HuH-7.5 (cell line): ENCODE data around the gene CMPK2.
"Not testable (repeated sequence)": the region's sequence is repeated elsewhere in the genome, so short reads cannot be mapped to it uniquely, and the experiment has no call there.

Source experiments
- DNase-seq: peaks from one replicate; pipeline ENCODE4 v3.0.0; 2011; ENCODE audit warnings: low spot score

The CMPK2 gene

DNA sequence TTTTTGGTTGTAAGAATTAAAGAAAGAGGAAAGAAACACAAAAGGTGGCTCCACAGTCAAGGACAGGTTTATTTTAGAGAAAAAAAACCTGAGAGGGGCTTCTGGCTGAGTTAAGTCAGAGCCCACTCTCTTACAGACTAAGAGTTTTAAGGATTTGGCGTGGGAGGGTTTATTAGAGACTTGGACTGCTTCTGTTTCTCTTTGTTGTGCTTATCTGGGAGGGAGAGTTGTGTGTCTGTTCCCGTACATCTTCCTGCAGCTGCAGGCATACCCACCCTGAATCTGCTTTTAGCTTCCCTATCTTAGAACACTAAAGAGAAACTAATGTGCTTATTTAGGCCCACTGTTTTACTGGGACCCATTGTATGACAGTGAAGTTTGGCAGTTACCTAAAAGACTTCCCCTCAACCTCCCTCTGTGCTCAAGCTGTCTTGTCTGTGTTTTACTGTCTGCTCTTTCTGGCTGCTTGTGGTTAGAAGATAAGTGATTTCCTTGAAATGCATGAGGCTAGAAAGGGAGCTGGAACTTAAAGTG is 14.6 kb upstream of the CMPK2 start:
- DNase-seq, result no peak

DNA sequence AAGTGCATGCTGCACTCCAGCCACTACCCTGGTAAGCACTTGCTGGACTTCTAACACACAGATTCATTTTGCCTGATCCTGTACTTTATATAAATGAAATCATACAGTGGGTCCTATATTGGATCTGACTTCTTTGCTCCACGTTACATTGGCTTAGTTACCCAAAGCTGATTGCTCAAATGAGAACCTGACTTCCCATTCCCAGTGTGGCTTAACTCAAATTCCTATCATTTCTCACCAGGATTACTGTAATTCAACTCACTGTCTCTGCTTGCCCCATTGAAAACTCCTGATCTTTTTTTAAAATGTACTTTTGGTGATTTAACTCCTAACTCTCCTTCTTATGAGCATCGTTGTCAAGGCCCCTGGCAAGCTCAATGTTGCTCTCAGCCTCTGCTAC is 13.3 kb upstream of the CMPK2 start:
- DNase-seq, result no peak

DNA sequence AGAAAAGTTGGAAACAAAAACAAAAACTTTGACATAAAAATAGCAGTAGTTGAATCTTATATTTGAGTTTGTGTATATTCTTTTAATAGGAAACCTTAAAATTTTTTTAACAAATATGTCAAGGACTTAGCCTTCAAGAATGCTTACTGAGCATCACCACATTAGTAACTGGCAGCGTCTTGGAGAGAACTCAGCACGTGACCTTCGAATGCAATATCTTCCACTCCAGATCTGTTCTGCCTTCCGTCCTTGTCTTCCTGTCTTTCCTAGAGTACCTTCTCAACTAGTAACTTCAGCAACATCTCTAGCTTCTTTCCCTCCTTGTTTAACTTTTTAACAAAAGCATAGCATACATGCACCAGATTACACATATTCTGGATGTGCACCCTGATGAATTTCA is 12.8 kb upstream of the CMPK2 start:
- no peak for DNase-seq

DNA sequence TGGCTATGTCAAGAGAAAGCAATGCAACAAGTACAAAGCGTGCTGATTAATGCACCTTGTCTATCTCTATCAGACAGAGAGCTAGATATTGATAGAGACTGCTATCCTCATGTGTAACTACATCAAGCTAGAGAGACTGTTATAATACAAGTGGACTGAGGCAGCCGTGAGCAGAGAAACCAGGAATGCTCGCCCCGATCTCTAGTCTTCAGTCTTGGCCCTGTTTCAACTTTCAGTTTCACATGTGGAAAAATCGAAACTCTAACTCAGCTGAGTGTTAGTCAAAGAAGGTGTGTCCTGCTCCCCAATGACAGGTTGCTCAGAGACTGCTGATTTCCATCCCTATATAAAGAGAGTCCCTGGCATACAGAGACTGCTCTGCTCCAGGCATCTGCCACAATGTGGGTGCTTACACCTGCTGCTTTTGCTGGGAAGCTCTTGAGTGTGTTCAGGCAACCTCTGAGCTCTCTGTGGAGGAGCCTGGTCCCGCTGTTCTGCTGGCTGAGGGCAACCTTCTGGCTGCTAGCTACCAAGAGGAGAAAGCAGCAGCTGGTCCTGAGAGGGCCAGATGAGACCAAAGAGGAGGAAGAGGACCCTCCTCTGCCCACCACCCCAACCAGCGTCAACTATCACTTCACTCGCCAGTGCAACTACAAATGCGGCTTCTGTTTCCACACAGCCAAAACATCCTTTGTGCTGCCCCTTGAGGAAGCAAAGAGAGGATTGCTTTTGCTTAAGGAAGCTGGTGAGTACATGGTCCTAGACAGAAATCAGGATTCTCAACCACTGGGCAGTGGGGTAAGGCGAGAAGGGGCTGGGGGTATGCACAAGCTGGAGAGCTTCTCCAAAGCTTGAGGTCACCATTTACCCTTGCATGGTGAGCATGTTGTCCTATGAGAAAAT is 11.9 kb upstream of the CMPK2 start, which contains the start of gene RSAD2:
Gene RSAD2, plus strand, starts transcription at position 376 of the 903 bp plus-strand sequence. Its CDS starts 24 bp downstream, at position 400.
- no peak for DNase-seq

DNA sequence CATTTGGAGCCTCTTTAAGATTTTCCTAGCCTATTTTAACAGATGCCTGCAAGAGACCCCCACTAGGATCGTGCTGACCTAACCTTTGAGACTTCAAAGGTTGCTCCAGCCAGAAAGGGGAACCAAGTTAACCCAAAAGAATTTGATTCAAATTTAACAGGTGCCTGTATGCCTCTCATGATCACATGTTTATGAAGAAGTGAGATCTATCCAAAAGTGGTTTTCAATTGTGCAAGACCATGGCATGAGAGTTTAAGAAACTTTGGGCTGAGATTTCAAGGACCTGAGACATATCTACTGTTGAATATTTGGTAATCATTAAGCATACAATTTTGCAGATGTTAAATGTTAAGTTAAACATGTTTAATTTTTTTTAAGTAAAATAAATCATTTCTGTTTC is 10.6 kb upstream of the CMPK2 start:
- no peak for DNase-seq

DNA sequence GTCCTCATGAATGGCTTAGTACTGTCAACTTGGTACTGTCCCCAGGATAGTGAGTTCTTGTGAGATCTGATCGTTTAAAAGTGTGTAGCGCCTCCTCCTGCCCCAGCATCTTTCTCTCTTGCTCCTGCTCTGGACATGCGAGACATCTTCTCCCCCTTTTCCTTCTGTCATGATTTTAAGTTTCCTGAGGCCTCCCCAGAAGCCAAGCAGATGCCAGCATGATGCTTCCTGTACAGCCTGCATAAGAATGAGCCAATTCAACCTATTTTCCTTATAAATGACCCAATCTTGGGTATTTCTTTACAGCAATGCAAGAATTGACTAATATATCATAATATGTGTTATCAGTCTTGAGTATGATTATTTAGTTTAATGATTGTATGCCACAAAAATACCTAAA is 8.3 kb upstream of the CMPK2 start:
- no peak for DNase-seq

DNA sequence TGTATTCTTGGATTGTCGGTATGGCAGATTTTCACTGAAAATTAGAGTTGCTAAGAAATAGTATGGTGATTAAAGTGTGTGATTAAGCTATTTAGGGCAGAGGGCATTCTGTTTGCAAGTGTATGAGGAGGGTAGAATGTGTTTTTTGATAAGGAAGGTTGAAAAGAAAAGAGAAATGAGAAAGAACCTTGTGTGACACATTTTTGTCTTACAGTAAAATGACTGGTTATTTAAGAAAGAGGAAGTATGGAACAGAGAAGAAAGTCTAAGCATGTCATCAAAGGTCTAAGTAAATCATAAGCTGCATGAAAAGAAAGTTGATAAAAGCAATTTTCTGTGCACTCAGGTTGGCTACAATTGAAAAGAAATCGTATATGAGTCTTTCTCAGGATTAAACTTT is 6.7 kb upstream of the CMPK2 start:
- DNase-seq, result no peak

DNA sequence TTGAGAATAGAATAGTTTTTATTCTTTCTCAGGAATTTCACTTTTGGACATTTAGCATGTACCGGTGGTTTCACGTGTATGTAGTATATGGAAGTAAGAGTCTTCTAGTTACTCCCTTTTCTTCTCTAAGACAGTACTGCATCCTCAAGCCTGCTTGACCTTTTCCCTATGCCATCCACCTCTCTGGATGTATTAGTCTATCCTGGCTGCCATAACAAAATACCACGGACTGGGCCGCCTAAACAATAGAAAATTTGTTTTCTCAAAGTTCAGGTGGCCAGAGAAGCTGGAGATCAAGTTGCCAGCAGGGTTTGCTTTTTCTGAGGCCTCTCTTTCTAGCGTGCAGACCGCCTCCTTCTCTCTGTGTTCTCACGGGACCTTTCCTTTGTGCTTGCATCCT is 1.3 kb upstream of the CMPK2 start:
- DNase-seq, result no peak

DNA sequence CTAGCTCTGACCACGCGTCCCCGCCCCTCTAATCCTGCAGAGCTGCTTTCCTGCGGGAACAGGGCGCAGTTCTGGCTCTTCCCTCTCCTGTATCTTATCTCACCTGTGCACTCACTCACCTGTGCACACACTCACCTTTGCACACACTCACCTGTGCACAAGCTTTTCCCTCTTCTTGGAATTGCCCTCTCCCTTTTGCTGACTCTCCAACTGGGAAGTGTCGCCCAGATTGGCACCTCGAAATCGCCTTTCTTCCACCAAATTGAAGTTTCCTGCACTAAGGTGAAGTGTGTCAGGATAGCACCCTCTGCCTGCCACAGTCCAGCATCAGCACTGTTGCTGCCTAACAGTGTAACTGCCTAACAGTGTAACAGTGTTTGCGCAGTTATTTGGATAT is 566 bp upstream of the CMPK2 start:
- peak; percentile 37 for DNase-seq

DNA sequence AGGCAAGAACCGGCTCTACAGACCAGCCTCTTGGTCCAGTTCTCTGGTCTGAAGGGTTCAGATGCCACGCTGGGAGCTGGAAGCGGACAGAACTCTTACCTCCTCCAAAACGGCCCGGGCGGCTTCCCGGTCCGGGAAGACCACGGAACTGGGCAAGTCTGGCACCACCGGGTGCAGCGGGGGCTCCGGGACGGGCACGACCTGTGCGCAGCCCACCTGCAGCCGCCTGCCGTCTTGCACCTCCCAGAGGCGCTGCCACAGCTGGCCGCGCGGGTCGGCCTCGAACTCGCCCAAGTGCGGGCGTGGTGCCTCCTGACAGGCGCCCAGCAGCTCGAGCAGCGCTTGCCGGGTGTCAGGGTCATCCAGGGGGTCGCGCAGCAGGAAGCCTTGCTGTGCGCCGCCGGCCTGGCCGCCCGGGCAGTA is 773 bp downstream of the CMPK2 start:
- DNase-seq, result no peak

DNA sequence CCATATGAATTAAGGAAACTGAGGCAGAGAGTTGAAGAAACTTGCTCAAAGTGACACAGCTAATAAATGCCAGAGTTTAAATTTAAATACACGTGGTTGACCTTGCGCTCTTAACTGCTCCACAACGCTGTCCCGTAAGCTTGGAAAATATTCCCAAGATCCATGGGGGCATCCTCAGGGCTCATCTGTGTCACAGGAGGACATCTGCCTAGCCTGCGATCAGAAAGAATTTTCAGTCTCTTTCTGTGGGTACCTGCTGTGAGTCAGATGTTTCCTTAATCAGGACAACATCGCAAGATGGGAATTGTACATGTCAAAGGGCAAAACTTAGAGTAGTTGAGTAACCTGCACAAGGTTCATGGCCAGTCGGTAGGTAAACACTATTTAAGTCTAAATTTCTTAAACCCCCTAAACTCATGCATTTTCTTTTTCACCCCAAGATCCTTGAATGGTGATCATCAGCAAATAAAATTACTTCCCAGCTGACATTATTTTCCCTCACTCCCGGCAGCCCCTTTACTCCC is 1.4 kb downstream of the CMPK2 start:
- DNase-seq, result no peak

DNA sequence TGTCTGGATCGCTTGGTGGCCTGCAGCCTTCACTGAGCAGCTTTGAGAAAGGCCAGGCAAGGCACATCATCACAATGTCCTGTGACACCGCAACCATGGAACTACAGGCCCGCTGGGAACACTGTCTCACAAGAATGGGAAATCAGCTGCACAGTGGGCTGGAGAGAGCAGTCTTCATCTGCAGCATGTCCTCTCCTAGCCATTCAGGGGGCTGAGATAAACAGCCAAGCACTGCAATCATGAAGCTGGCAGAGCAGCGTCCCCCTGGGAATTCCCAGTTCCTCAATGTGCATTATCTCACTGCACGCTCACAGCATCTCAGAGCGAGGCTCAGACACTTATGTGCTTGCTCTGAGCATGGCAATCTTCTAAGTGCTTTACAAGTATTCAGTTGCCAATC is 1.9 kb downstream of the CMPK2 start:
- no peak for DNase-seq

DNA sequence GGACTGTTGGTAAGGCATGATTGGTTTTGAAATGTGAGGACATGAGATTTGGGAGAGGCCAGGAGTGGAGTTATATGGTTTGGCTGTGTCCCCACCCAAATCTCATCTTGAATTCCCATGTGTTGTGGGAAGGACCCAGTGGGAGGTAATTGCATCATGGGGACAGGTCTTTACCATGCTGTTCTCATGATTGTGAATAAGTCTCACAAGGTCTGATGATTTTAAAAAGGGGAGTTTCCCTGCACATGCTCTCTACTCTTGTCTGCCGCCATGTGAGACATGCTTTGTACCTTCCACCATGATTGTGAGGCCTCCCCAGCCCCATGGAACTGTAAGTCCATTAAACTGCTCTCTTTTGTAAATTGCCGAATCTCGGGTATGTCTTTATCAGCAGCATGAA is 5.4 kb downstream of the CMPK2 start:
- no peak for DNase-seq

DNA sequence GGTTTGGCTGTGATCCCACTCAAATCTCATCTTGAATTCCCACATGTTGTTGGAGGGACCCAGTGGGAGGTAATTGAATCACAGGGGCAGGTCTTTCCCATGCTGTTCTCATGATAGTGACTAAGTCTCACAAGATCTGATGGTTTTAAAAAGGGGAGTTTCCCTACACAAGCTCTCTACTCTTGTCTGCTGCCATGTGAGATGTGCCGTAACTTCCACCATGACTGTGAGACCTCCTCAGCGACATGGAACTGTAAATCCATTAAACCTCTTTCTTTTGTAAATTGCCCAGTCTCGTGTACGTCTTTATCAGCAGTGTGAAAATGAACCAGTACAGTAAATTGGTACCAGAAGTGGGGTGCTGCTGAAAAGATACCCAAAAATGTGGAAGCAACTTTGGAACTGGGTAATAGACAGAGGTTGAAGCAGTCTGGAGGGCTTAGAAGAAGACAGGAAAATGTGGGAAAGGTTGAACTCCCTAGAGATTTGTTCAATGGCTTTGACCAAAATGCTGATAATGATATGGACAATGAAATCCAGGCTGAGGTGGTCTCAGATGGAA is 7.2 kb downstream of the CMPK2 start:
- DNase-seq, result not testable (repeated sequence)

DNA sequence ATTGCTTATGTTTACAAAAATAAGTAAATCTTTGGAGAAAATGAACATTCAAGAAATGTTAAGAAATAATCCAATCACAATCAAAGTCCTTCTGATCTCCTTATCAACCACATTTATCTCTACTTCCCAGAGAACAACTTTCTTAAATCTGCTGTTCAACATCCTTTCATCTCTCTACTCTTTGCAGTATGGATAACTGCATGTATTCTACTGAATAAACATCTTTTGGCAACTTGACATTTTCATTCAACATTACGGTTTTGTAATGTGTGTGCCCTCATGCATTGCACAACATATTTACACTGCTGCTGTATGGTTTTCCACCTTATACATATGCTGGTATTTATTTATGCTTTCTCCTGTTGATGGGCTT is 9.2 kb downstream of the CMPK2 start:
- no peak for DNase-seq

DNA sequence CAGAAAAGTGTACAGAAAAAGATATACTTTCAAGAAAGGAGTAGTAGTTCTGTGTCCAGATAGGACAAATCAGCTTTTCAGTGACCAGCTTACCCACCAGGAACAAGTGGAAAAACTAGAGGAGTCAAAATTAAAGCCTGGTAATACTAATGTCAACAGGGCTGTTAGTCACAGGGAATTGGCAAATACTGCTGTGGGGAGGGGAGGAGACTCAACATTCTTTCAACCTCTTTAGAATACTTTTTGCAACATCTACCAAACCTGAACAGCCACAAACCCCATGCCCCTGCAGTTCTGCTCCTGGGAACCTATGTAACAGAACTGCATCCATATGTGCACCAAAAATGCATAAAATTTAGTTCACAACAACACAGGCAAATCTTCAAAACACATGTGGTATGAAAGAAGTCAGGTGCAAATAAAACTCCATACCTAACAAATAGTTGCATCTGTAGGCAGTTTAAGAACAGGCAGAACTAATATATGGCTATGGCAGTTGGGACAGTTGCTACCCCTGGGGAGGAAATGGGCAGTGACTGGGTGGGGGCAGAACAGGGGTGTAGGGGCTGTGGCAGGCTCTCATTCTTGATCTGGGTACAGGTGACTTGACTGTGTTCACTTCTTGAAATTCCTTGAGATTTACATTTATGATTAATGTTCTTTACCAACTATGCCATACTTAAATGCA is 9.7 kb downstream of the CMPK2 start:
- no peak for DNase-seq

DNA sequence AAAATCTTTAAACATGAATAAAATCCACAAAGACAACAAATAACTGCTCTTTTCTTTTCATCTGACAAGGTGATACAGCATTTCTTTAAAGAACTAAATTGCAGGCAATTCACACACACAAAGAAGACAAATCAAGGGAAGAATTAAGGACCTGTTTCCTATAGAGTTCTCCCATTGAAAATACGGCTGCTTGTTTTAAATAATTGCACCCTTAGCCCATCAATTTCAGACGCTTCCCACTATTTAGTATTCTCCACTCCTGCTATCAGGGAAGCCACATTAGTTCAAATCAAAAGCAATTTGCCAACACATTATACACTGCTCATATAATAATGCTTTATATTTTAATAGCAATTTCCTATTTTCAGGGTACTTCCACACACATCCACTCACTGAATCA is 11.3 kb downstream of the CMPK2 start:
- no peak for DNase-seq

DNA sequence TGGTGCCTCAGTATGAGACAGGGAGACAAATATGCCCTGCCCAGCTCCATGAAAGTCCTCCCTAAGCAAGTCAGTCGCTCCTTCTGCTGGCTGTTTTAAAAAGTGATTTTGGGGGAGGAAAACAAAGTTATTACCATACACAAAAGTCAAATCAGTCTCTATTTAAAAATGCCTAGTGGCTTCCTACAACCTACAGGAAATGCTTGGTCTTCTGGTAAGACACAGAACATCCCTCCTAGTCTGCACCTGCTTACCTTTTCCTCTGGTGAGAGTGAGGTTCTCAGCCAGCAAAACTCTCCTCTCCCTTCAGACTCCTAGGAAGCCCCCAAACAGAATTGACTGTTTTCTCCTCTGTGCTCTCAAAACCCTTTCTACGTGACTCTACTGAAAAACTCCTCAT is 13.5 kb downstream of the CMPK2 start:
- no peak for DNase-seq

DNA sequence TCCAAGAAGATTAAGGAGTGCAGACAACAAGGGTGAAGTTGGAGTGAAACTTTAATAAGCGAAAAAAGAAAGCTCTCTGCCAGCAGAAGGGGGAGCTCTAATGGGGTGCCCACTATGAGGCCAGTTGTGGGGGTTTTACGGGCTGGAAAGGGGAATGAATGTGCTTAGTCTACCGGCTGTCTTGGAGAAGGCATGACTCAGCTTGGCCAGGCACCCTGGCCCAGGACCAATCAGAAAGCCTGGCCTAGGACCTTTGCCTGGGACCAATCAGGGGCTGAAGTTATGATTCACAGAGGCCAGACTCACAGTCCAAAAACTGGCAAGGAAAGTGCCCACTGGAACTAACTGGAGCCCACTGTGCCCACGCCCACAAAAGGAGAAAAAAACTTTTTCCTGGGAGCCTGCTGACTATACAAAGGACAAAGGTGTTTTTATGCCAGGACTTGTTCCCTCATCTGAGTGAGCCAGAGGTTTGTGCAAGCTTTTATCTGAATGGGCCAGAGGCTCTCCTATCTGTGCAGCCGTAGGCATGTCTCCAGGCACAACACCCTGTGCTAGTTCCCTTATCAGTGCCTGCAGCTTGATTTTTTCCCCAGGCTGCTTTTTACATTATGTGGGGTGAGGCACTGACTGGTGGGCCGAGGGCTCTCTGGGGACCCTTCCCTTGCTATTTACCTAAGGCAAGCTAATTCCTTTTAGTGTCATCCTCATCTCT is 18.6 kb downstream of the CMPK2 start:
- no peak for DNase-seq

DNA sequence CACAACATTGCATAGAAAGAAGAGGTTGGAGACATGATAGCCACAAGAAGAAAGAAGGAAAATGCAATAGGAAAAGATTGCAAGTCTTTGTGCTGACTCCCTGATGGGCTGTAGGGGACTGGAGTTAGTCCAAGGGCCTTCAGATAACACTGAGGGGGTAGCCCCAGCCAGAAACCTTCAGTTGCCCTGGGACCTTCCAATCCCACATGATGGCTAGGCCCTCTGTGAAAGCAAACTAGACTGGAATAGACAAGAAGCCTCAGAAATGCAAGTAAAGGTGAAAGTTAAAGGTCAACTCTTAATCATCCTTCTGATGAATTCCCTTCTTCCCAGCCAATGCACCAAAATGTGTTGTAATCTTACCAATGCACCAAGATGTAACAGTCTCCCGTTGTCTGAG is 19.2 kb downstream of the CMPK2 start:
- no peak for DNase-seq

DNA sequence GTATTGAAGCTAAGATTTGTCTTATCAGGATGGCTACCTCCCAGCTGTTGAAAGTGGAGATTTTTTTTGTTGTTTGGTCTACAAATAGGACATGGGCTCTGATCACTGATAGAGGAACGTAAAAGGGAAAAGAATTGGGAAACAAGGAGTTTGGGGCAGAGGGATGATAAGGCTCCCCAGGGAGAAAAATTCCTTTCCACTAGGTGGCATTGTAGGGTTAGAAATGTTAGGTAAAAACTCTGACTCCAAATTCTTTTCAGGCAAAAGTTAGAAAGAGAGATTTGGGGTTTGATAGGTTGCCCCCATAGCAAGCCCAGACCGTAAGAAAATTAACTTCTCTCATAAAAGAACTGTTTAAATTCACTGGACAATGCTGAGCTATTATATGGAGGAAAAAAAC is 19.8 kb downstream of the CMPK2 start:
- no peak for DNase-seq

DNA sequence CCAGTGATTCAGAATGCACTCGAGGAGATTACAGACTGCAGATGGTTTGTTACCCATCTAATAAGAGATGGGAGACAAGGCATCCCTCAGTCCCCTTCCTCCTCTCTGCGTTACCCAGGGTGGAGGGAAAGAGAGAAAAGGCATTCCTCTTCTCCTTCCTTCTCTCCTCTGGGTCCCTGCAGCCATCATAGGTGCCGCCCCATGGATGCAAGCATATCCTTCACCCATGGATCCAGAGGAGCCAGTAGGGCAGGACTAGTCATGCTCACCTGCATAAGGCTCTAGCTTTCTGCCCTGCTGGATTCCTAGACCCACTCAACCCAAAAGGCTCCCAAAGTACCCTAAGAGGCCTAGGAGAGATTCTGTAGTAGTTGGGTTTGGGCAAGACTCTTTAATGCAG is 20.4 kb downstream of the CMPK2 start:
- DNase-seq, result no peak
